Measurements from ENCODE around the gene SNRPA. TPM values are rescaled to one million over a fixed set of nuclear protein-coding genes. Genes with fewer than 3 reads are reported as not detected.

Gene SNRPA
- total and polyA plus RNA-seq, 2 donors from 2014 or later: 48.7 to 52.6 TPM

- TF ChIP-seq CTCF (IDR thresholded peaks at IDR 0.05; ENCODE audit: borderline replicate concordance, extremely low read depth, insufficient read depth): no peak
- H3K4me3 ChIP-seq (ENCODE audit: low read length in 3 of 3): no peak overlapping the region
- no peaks in the 10 kb centered on the region for H3K4me1 ChIP-seq (ENCODE audit: control insufficient read depth in 2 of 3, insufficient read depth in 2 of 3, low read depth in 1 of 3, low read length in 3 of 3)
- no peaks in the 10 kb centered on the region for H3K27me3 ChIP-seq (ENCODE audit: control insufficient read depth, insufficient read depth, low read length)
- H3K9me3 ChIP-seq (ENCODE audit: control insufficient read depth in 2 of 3, insufficient read depth in 1 of 3, low read length in 3 of 3): no peaks in the 10 kb centered on the region
- intact Hi-C loops (cut with DNase I): no loop called here
- no peak overlapping the region for H3K9ac ChIP-seq (ENCODE audit: low read length in 3 of 3)
- DNase-seq: no peak
- no peak for FAIRE-seq
- peaks cover 2 to 54% (median 39%) of the 10 kb centered on the region in 3 donors for H3K36me3 ChIP-seq (ENCODE audit: control insufficient read depth in 2 of 3, insufficient read depth in 3 of 3, low read length in 3 of 3)
- H3K27ac ChIP-seq (ENCODE audit: low read depth in 2 of 2, low read length in 2 of 2): no peak overlapping the region
Observed at GRCh38 chr19:40733149-40733548, 17.9 kb upstream of the SNRPA start.

GRCh38 chr19:40735013-40735771 is 15.8 kb upstream of the SNRPA start:
- TF ChIP-seq CTCF (IDR thresholded peaks at IDR 0.05; ENCODE audit: borderline replicate concordance, extremely low read depth, insufficient read depth): no peak
- DNase-seq (no peak), FAIRE-seq (no peak)
- no peak overlapping the region for H3K27ac ChIP-seq (ENCODE audit: low read depth in 2 of 2, low read length in 2 of 2)
- H3K9me3 ChIP-seq (ENCODE audit: control insufficient read depth in 2 of 3, insufficient read depth in 1 of 3, low read length in 3 of 3): no peaks in the 10 kb centered on the region
- H3K27me3 ChIP-seq (ENCODE audit: control insufficient read depth, insufficient read depth, low read length): no peaks in the 10 kb centered on the region
- H3K4me3 ChIP-seq (ENCODE audit: low read length in 3 of 3): no peak overlapping the region
- H3K9ac ChIP-seq (ENCODE audit: low read length in 3 of 3): no peak overlapping the region
- no peaks in the 10 kb centered on the region for H3K4me1 ChIP-seq (ENCODE audit: control insufficient read depth in 2 of 3, insufficient read depth in 2 of 3, low read depth in 1 of 3, low read length in 3 of 3)
- intact Hi-C loops (cut with DNase I): no loop called here
- peaks cover 4 to 57% (median 43%) of the 10 kb centered on the region in 3 donors for H3K36me3 ChIP-seq (ENCODE audit: control insufficient read depth in 2 of 3, insufficient read depth in 3 of 3, low read length in 3 of 3)

GRCh38 chr19:40736661-40737060 is 14.3 kb upstream of the SNRPA start:
- DNase-seq (no peak), FAIRE-seq (no peak)
- no peak overlapping the region for H3K4me3 ChIP-seq (ENCODE audit: low read length in 3 of 3)
- no peaks in the 10 kb centered on the region for H3K27me3 ChIP-seq (ENCODE audit: control insufficient read depth, insufficient read depth, low read length)
- no peaks in the 10 kb centered on the region for H3K4me1 ChIP-seq (ENCODE audit: control insufficient read depth in 2 of 3, insufficient read depth in 2 of 3, low read depth in 1 of 3, low read length in 3 of 3)
- H3K9ac ChIP-seq (ENCODE audit: low read length in 3 of 3): no peak overlapping the region
- peaks cover 4 to 50% (median 35%) of the 10 kb centered on the region in 3 donors for H3K36me3 ChIP-seq (ENCODE audit: control insufficient read depth in 2 of 3, insufficient read depth in 3 of 3, low read length in 3 of 3)
- no peak overlapping the region for H3K27ac ChIP-seq (ENCODE audit: low read depth in 2 of 2, low read length in 2 of 2)
- TF ChIP-seq CTCF (IDR thresholded peaks at IDR 0.05; ENCODE audit: borderline replicate concordance, extremely low read depth, insufficient read depth): no peak
- intact Hi-C loops (cut with DNase I): no loop called here
- H3K9me3 ChIP-seq (ENCODE audit: control insufficient read depth in 2 of 3, insufficient read depth in 1 of 3, low read length in 3 of 3): no peaks in the 10 kb centered on the region

Data from kidney (tissue), 14 donors.